PC-9 (cell line): ENCODE measurements around the gene FEM1B. TPM values are rescaled to one million over a fixed set of nuclear protein-coding genes. Genes with fewer than 3 reads are reported as not detected.

Experiments used
- BruUV-seq: library from RNA; stranded (reverse); fragments of 400-500 nt; replicated peaks from 2 replicates; lab custom pipeline; 2021; lab: Mats Ljungman, UMichigan
- CTCF ChIA-PET: fragments of 300-600 bp; sonication (Branson Sonifier 250); formaldehyde crosslinking; loops from one replicate; lab custom pipeline; 2022; ENCODE audit warnings: antibody characterized with exemption; lab: Charles Lee
- POLR2A ChIA-PET: fragments of 300-600 bp; sonication (Branson Sonifier 250); formaldehyde crosslinking; loops from one replicate; lab custom pipeline; 2022; ENCODE audit warnings: antibody characterized with exemption; ENCODE audit not compliant: unreplicated experiment; lab: Charles Lee
- DNase-seq, 2 experiments: peaks; one replicate each; pipeline versions ENCODE4 v3.0.0 to v3.0.0-alpha.2; 2015 to 2022; ENCODE audit warnings: mixed read lengths in 1 of 2
- H2AFZ ChIP-seq: fragments of 200-600 bp; sonication (generic); 2 replicates; pipeline ENCODE4 v1.8.1; 2017; ENCODE audit warnings: antibody characterized with exemption
- H3F3A ChIP-seq: fragments of 200-600 bp; sonication (generic); 2 replicates; pipeline ENCODE4 v1.8.1; 2017; ENCODE audit warnings: antibody characterized with exemption, mild to moderate bottlenecking, low read depth; ENCODE audit not compliant: insufficient read depth
- H3K27ac ChIP-seq: fragments of 200-600 bp; sonication (generic); 2 replicates; pipeline ENCODE4 v1.6.1; 2016; ENCODE audit warnings: mixed run types
- H3K27me3 ChIP-seq: fragments of 200-600 bp; sonication (generic); 2 replicates; pipeline ENCODE4 v1.6.1; 2016; ENCODE audit warnings: low read depth, mixed run types; ENCODE audit not compliant: insufficient read depth
- H3K36me3 ChIP-seq: fragments of 200-600 bp; sonication (generic); 2 replicates; pipeline ENCODE4 v1.6.1; 2016; ENCODE audit warnings: low read depth, mixed run types
- H3K4me1 ChIP-seq: fragments of 200-600 bp; sonication (generic); replicated peaks from 2 replicates; pipeline ENCODE4 v1.6.1; 2016; ENCODE audit warnings: mixed run types; ENCODE audit not compliant: insufficient read depth
- H3K4me2 ChIP-seq: fragments of 200-600 bp; sonication (generic); 2 replicates; pipeline ENCODE4 v1.6.1; 2017; ENCODE audit warnings: mixed run types
- H3K4me3 ChIP-seq: fragments of 200-600 bp; sonication (generic); 2 replicates; pipeline ENCODE4 v1.6.1; 2016; ENCODE audit warnings: mixed run types
- H3K79me2 ChIP-seq: fragments of 200-600 bp; sonication (generic); 2 replicates; pipeline ENCODE4 v1.6.1; 2017; ENCODE audit warnings: low read depth, mixed run types
- H3K9me2 ChIP-seq: fragments of 200-600 bp; sonication (generic); 2 replicates; pipeline ENCODE4 v1.8.1; 2017; ENCODE audit warnings: mild to moderate bottlenecking; ENCODE audit not compliant: insufficient read depth
- H3K9me3 ChIP-seq: fragments of 200-600 bp; sonication (generic); 2 replicates; pipeline ENCODE4 v1.8.1; 2016; ENCODE audit warnings: low read depth; ENCODE audit not compliant: insufficient read depth
- H4K20me1 ChIP-seq: fragments of 200-600 bp; sonication (generic); 2 replicates; pipeline ENCODE4 v1.8.1; 2017; ENCODE audit not compliant: insufficient read depth
- CTCF ChIP-seq: fragments of 200-600 bp; sonication (generic); conservative IDR thresholded peaks from 2 replicates; pipeline ENCODE4 v1.6.1; 2017; ENCODE audit warnings: mixed run types, antibody characterized with exemption, mild to moderate bottlenecking, moderate library complexity
- EZH2 ChIP-seq: fragments of 200-600 bp; sonication (generic); IDR thresholded peaks from 2 replicates; pipeline ENCODE4 v1.8.0; 2017; ENCODE audit warnings: antibody characterized with exemption, low read depth
- intact Hi-C: fragments of 100-400 bp; cut with micrococcal nuclease; formaldehyde crosslinking; loops from one replicate; pipeline ENCODE4 v1.10.0; 2022; ENCODE audit not compliant: unreplicated experiment
- total RNA-seq: library from RNA; stranded (reverse); gene quantifications from 2 replicates; pipeline ENCODE4 v1.2.3, GENCODE V29; 2021

FEM1B gene
- total RNA-seq, 1 experiment from 2014 or later = 31.6 TPM

- Histone ChIP-seq H3K4me3 (no peak overlapping the region), H3K79me2 (no peaks in the 10 kb centered on the region), H3F3A (no peaks in the 10 kb centered on the region), H2AFZ (no peak overlapping the region), H3K4me2 (no peak overlapping the region), H3K36me3 (no peaks in the 10 kb centered on the region), H3K4me1 (no peaks in the 10 kb centered on the region), H3K9me3 (no peaks in the 10 kb centered on the region), H3K27me3 (no peaks in the 10 kb centered on the region), H4K20me1 (no peaks in the 10 kb centered on the region), H3K27ac (no peak overlapping the region), H3K9me2 (no peaks in the 10 kb centered on the region)
- TF ChIP-seq EZH2 = no peak
- TF ChIP-seq CTCF = no peak
- ChIA-PET POLR2A (no interaction called here), CTCF (no interaction called here)
- intact Hi-C loops = no loop called here
- BruUV-seq = no TSS peak
- DNase-seq = no peak
Observed at GRCh38 chr15:68315495-68316031, 38.0 kb downstream of the FEM1B start.

- H3K27ac ChIP-seq = no peak overlapping the region
- no peak overlapping the region for H3K4me2 ChIP-seq
- POLR2A ChIA-PET = no interaction called here
- no TSS peak for BruUV-seq
- CTCF ChIA-PET = no interaction called here
- no peaks in the 10 kb centered on the region for H3F3A ChIP-seq
- no peaks in the 10 kb centered on the region for H3K36me3 ChIP-seq
- intact Hi-C loops = no loop called here
- no peak for TF ChIP-seq EZH2
- TF ChIP-seq CTCF = no peak; the same call in 1 of the 2 replicates
- H3K9me2 ChIP-seq = no peaks in the 10 kb centered on the region
- H2AFZ ChIP-seq = no peak overlapping the region
- no peaks in the 10 kb centered on the region for H3K9me3 ChIP-seq
- H3K27me3 ChIP-seq = no peaks in the 10 kb centered on the region
- H4K20me1 ChIP-seq = no peaks in the 10 kb centered on the region
- H3K4me1 ChIP-seq = no peaks in the 10 kb centered on the region
- no peak for DNase-seq
- H3K4me3 ChIP-seq = no peak overlapping the region
- H3K79me2 ChIP-seq = no peaks in the 10 kb centered on the region
Observed at GRCh38 chr15:68316061-68316804, 38.7 kb downstream of the FEM1B start.

GRCh38 chr15:68317281-68318007, 39.9 kb downstream of the FEM1B start:
- no TSS peak for BruUV-seq
- no peaks in the 10 kb centered on the region for H4K20me1 ChIP-seq
- no peak overlapping the region for H3K4me2 ChIP-seq
- no peaks in the 10 kb centered on the region for H3K4me1 ChIP-seq
- no peaks in the 10 kb centered on the region for H3K27me3 ChIP-seq
- no peaks in the 10 kb centered on the region for H3K79me2 ChIP-seq
- CTCF ChIA-PET = interaction anchor here (0.6 kb wide), 1 partner anchor 72 kb away, joined by 4 read pairs; no protein-coding TSS in a partner anchor
- H3K9me3 ChIP-seq = no peaks in the 10 kb centered on the region
- POLR2A ChIA-PET = no interaction called here
- TF ChIP-seq CTCF (no peak), EZH2 (no peak)
- H3K4me3 ChIP-seq = no peak overlapping the region
- no peaks in the 10 kb centered on the region for H3F3A ChIP-seq
- no peak overlapping the region for H3K27ac ChIP-seq
- no peak overlapping the region for H2AFZ ChIP-seq
- H3K9me2 ChIP-seq = no peaks in the 10 kb centered on the region
- intact Hi-C loops = no loop called here
- H3K36me3 ChIP-seq = no peaks in the 10 kb centered on the region
- DNase-seq = no peak
